SW 1271 (cell line): ENCODE results near the gene GLIS2.

Experiments
- DNase-seq, 2 experiments: peaks; one replicate each; lab custom pipeline; 2025; lab: John Stamatoyannopoulos, UW

The GLIS2 gene

DNA sequence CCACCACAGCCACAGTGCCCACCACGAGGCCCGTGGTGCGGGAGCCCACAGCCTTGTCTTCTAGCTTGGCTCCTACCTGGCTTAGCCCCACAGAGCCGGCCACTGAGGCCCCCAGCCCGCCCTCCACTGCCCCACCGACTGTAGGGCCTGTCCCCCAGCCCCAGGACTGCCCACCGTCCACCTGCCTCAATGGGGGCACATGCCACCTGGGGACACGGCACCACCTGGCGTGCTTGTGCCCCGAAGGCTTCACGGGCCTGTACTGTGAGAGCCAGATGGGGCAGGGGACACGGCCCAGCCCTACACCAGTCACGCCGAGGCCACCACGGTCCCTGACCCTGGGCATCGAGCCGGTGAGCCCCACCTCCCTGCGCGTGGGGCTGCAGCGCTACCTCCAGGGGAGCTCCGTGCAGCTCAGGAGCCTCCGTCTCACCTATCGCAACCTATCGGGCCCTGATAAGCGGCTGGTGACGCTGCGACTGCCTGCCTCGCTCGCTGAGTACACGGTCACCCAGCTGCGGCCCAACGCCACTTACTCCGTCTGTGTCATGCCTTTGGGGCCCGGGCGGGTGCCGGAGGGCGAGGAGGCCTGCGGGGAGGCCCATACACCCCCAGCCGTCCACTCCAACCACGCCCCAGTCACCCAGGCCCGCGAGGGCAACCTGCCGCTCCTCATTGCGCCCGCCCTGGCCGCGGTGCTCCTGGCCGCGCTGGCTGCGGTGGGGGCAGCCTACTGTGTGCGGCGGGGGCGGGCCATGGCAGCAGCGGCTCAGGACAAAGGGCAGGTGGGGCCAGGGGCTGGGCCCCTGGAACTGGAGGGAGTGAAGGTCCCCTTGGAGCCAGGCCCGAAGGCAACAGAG, 66.3 kb downstream of the GLIS2 start:
- no peak for DNase-seq

DNA sequence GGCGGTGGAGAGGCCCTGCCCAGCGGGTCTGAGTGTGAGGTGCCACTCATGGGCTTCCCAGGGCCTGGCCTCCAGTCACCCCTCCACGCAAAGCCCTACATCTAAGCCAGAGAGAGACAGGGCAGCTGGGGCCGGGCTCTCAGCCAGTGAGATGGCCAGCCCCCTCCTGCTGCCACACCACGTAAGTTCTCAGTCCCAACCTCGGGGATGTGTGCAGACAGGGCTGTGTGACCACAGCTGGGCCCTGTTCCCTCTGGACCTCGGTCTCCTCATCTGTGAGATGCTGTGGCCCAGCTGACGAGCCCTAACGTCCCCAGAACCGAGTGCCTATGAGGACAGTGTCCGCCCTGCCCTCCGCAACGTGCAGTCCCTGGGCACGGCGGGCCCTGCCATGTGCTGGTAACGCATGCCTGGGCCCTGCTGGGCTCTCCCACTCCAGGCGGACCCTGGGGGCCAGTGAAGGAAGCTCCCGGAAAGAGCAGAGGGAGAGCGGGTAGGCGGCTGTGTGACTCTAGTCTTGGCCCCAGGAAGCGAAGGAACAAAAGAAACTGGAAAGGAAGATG, 67.0 kb downstream of the GLIS2 start:
- DNase-seq: no peak

DNA sequence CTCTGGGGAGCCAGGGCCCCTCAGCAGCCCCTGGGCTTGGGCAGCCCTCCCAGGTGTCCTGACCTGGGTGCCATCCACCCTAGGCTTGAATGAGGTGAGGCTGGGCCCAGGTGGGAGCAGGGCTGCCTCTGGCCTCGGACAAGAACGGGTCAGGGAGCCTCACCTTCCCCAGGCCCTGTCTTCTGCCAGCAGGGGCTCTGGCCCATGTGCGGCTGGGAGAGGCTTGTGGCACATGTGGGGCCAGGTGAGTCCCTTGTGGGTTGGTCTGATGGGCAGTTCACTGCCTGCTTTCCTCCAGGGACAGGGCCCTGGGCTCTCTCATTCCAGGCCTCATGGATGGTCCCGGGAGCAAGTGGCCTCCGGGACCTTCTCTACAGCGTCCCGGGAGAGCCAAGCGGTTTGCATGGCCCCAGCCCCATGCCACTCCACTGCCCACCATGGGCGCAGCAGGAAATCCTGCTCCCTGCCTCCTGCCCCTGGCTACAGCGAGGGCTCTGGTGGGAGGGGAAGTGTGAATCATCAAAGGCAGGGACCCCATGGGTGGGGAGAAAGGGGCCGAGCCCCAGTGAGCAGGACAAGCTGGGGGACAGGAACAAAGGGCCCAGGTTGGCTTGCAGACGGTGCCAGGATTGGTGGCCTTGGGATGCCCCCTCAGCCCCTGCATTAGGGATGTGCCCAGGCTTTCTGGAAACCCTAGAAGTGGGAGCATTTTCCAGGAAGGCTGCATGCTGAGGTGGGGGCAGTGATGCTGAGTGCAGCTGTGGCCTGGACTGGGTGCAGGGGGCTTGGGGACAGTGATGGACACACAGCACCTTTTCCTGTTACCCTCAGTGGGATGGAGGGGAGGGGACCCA, 68.0 kb downstream of the GLIS2 start:
- no peak for DNase-seq

DNA sequence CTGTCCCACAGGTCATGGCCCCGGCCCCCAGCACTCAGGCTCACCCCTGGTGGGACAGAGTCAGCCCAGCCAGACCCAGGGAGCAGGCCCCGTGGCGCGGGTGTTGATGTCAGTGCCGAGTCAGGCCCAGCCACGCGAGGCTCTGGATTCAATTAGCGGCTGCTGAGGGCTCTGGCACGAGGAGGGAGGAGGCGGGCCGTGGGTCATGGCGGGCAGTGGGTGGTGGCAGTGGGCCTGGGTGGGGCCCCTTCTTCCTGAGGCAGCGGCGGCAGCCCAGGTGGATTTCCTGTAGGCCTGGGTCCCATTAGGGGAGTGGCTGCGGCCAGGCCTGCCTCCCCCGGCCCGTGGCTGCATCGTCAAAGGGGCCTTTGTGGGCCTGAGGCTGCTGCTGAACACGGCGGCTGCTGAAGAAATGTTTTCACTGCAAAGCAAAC, 68.7 kb downstream of the GLIS2 start:
- DNase-seq: no peak

DNA sequence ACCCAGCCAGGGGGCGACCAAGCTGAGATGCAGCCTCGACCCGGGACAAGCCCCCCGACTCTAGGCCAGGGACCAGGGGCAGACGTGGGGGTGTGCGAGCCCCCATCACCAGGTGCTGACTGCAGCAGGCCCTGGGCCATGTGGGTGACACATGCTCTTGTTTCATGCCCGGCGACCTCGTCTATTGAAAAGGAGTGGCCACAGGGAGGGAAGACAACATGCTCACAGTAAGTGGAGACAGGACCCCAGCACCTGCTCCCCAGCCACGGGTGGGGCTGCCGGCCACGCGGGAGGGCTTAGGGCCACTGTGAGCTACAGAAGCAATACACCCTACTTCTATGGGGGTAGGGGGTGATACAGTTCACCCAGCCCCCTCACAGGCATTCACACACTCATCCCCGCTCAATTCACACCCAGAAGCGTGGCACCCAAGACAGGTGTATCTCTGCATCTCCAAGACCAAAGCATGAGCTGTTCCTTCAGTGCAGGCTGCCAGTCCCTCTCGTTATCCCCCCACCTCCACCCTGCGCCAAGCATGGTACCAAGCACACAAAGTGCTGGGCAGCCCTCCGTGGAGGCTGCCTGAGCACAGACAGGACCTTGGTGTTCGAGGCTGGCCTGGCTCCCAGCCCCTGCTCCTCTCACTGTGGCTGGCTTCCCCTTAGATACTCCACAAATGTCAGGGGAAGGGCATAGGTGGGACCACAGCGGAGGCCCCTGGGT, 69.4 kb downstream of the GLIS2 start:
- DNase-seq: no peak

DNA sequence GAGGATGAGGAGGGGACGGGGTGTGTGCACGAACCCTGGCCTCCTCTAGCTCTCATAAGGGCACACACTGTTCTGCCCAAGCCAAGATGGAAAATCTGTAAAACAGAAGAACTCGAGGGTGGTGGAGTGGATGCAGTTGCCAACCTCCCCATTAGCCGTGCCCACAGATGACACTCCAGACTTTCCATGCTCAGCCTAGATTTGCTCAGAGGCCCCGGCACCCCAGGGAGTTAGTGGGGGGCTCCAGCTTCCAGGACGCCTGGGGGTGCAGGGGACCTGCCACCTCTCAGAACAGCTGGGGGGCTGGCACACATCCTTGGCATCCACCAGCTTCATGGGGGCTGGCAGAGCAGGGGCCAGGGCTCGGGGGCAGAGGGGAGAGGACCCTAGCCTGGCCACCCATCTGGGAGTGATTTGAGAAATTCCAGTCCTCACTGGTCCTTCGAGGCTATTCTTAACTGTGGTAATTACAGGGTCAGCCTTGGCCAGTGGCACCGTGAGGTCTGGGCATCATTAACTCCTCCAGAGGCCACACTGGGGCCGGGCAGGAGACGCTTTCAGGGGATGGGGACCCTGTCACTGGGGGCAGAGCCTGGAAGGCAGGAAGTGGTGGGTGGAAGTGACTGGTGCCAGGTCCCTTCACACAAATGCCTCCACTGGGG, 70.1 kb downstream of the GLIS2 start:
- no peak for DNase-seq

DNA sequence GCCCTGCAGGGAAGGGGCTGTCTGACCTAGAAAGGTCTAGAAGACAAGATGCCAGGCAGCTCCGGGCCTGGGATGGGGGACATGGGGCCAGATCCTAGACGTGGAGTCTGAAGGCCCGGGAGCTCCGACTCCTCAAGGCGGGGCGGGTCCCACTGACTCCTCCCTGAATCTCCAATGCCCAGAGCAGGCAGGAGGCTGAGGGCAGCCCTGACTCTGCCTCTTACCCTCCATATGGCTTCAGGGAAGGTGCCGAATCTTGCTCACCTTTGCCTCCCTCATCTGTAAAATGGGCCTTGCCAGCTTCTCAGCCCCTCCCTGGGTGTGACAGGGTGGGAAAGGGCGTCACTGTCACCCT, 70.6 kb downstream of the GLIS2 start:
- no peak for DNase-seq

DNA sequence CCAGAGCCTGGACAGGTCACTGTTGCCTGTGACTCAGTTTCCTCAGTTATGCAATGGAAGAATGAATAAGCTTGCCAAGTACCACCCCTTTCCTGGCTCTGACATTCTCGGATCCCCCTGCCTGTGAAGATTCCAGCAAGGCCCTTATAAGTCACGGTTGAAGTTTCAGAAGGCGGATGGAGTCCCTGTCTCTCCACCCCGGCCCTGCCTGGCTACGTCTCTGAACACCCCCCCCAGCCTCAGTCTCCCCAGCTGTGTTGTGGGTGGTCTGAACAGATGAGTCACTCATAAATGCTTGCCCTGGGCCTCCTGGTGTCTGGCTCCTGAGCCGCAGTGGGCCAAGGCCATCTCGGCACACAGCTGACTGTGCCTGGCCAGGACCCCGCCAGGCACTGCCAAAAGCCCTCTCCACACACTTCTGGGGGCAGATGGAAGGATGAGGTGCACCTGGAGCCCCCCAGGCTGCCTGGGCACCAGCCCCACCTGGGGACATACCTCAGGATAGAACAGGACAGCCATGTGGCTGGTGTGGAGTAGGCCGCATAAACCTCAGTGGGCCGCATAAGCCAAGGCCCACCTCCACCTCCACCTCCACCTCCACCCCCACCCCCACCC, 71.2 kb downstream of the GLIS2 start:
- no peak for DNase-seq

DNA sequence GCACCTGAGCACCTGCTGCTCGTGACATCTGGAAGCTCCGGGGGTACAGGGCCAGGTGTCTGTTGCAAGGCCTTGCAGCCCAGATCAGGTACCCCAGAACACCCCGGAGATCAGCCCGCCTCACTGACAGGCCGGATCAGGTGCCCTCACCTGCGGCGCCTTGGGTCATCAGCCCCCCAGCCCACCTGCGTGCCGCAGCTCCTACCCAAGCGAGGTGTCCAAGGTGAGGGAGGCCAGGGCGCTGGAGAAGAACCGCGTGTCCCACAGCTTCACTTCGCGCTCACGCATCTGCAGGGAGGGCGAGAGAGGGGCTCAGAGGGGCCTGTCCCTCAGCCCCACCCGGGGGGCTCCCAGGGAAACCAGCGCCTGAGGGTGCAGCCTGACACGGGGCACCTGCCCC, 71.9 kb downstream of the GLIS2 start:
- DNase-seq: no peak

DNA sequence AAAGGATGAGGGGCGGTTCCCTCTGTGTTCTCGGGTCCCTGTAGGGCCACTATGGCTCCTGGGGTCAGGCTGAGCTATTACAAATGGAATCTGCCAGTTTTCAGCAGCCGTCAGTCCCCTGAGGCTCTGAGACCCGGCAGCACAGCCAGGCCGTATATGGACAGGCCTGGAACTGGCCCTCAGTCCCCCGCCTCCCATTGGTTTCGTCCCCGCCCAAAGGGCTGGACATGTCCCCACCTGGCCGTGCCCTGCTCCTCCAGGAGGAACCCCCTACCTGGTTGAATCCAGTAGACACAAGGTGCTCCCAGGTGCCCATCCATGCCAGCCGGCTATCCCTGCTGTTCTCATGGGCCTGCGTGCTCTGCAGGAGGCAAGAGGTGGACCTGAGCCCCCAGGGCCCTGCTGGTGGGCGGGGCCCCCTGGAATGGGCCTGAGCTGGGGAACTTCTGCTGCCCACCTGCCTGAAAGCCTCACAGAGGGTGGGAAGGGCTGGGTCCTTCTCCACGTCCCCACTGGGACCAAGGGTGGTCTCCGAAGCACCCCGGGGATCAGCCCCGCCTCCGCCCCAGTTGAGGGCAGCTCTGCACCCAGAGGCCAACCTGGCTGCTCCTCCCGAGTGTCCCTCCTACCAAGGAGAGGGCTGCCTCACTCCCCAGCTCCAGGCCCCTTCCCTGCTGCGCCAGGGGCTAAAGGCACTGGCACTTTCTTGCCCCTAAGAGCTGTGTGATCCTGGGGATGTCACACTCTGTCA, 72.6 kb downstream of the GLIS2 start:
- no peak for DNase-seq
